Nephron (organoid): Measurements from ENCODE around the gene METTL21C.

Experiments used
- H3K27ac Mint-ChIP-seq, 3 experiments: 2 replicates each; pipeline ENCODE4 v1.8.0; 2020; ENCODE audit warnings: mixed read lengths in 3 of 3, mild to moderate bottlenecking in 2 of 3, moderate library complexity in 1 of 3
- H3K27me3 Mint-ChIP-seq: 2 replicates; pipeline ENCODE4 v1.8.0; 2021; ENCODE audit warnings: low read depth, mild to moderate bottlenecking, moderate library complexity, mixed read lengths
- H3K36me3 Mint-ChIP-seq: 2 replicates; pipeline ENCODE4 v1.8.0; 2020; ENCODE audit warnings: low read depth, mixed read lengths
- H3K4me1 Mint-ChIP-seq: 2 replicates; pipeline ENCODE4 v1.8.0; 2020; ENCODE audit warnings: mixed read lengths
- H3K4me3 Mint-ChIP-seq, 3 experiments: 2 replicates each; pipeline ENCODE4 v1.8.0; 2020; ENCODE audit warnings: mild to moderate bottlenecking in 3 of 3, mixed read lengths in 3 of 3, moderate library complexity in 2 of 3
- H3K9me3 Mint-ChIP-seq: 2 replicates; pipeline ENCODE4 v1.8.0; 2020; ENCODE audit warnings: mixed read lengths
- TF ChIP-seq, protein P1 (sequence below), 3 experiments: fragments of 200-600 bp; sonication (generic); IDR thresholded peaks; one replicate each; pipeline ENCODE4 v1.5.0; 2021; ENCODE audit warnings: antibody characterized with exemption in 3 of 3; ENCODE audit not compliant: unreplicated experiment in 3 of 3

Gene METTL21C

DNA sequence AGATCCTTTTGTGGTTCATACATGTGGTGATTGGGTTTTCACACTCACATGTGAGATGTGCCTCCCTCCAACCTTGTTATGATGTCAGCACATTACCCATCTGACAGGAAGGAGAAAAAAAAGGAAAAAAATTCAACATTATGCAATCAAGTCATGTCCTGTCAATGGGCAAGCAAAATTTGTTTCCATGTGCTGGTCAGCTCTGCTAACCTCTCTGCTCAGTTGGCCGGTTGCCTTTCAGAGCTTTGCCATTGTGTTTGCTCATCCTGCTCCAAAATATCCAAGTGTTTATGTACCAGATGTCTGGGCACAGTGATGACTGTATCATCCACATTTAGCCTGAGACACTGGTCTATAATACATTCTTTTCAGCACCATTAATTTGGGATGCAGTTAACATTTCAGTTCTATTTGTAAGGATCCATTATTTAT is 27.0 kb upstream of the METTL21C start:
- Mint-ChIP-seq H3K4me1 (peaks cover 5% of the 10 kb centered on the region), H3K36me3 (no peaks in the 10 kb centered on the region), H3K27ac (no peak overlapping the region), H3K27me3 (no peaks in the 10 kb centered on the region), H3K9me3 (no peaks in the 10 kb centered on the region), H3K4me3 (no peak overlapping the region)
- TF ChIP-seq, protein P1, sequence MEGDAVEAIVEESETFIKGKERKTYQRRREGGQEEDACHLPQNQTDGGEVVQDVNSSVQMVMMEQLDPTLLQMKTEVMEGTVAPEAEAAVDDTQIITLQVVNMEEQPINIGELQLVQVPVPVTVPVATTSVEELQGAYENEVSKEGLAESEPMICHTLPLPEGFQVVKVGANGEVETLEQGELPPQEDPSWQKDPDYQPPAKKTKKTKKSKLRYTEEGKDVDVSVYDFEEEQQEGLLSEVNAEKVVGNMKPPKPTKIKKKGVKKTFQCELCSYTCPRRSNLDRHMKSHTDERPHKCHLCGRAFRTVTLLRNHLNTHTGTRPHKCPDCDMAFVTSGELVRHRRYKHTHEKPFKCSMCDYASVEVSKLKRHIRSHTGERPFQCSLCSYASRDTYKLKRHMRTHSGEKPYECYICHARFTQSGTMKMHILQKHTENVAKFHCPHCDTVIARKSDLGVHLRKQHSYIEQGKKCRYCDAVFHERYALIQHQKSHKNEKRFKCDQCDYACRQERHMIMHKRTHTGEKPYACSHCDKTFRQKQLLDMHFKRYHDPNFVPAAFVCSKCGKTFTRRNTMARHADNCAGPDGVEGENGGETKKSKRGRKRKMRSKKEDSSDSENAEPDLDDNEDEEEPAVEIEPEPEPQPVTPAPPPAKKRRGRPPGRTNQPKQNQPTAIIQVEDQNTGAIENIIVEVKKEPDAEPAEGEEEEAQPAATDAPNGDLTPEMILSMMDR (IDR thresholded peaks at IDR 0.05; ENCODE audit: unreplicated experiment in 3 of 3) = no peak

- Mint-ChIP-seq H3K9me3 (peaks cover 5% of the 10 kb centered on the region), H3K36me3 (peaks cover 4% of the 10 kb centered on the region)
Measured at GRCh38 chr13:102718746-102719145, 23.9 kb upstream of the METTL21C start.

DNA sequence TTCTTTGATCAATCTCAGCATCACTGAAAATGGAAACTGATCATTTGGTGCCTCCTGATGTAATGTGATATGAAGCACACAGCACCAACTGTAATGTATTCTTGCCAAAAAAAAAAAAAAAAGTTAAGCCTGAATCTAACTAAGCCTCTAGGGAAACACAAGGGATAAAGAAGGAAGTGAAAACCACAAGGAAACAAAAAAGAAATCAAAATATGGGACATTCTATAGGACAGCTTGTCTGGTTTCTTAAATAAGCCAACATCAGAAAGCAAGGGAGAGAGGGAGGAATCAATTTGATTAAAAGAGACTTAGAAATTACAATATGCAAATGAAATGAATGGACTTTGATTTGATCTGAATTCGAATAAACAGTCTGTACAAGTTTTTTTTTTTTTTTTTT is 20.6 kb upstream of the METTL21C start:
- Mint-ChIP-seq H3K4me3 (no peak overlapping the region), H3K9me3 (peaks cover 8% of the 10 kb centered on the region), H3K27me3 (no peaks in the 10 kb centered on the region), H3K36me3 (peaks cover 7% of the 10 kb centered on the region), H3K27ac (no peak overlapping the region), H3K4me1 (peaks cover 5% of the 10 kb centered on the region)
- TF ChIP-seq, protein P1 (IDR thresholded peaks at IDR 0.05; ENCODE audit: unreplicated experiment in 3 of 3) = no peak

More at GRCh38 chr13:102718746-102719145, 23.9 kb upstream of the METTL21C start:
- TF ChIP-seq, protein P1 (IDR thresholded peaks at IDR 0.05; ENCODE audit: unreplicated experiment in 3 of 3) = no peak
- H3K27me3 Mint-ChIP-seq = no peaks in the 10 kb centered on the region
- no peak overlapping the region for H3K27ac Mint-ChIP-seq
- H3K4me3 Mint-ChIP-seq = no peak overlapping the region
- peaks cover 5% of the 10 kb centered on the region for H3K4me1 Mint-ChIP-seq

GRCh38 chr13:102710261-102710679 is 15.4 kb upstream of the METTL21C start:
- TF ChIP-seq, protein P1 (IDR thresholded peaks at IDR 0.05; ENCODE audit: unreplicated experiment in 3 of 3) = no peak
- H3K27me3 Mint-ChIP-seq = no peaks in the 10 kb centered on the region
- peaks cover 4% of the 10 kb centered on the region for H3K36me3 Mint-ChIP-seq
- H3K4me3 Mint-ChIP-seq = no peak overlapping the region
- peaks cover 7% of the 10 kb centered on the region for H3K9me3 Mint-ChIP-seq
- peaks cover 15% of the 10 kb centered on the region for H3K4me1 Mint-ChIP-seq
- no peak overlapping the region for H3K27ac Mint-ChIP-seq

DNA sequence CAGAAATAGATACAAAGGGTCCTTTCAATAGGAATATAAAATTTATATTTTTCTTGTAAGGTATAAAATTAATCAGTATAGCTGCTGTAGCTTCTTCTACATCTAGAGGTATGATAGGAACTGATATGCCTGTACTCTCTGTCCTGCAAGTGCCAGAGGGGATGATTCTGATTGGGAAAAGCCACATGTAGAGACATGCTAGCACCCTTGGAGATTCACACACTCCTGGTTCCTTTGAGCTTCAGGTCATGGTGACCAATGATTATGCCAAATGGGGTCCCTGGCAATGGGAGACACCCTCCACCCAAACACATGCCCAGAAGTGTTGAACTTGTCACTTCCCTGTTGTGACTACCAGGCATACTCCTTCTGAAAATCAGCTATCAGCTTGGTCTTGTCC is 14.7 kb upstream of the METTL21C start:
- Mint-ChIP-seq H3K27me3 (no peaks in the 10 kb centered on the region), H3K27ac (no peak overlapping the region), H3K9me3 (peaks cover 7% of the 10 kb centered on the region), H3K4me3 (no peak overlapping the region), H3K4me1 (peaks cover 20% of the 10 kb centered on the region), H3K36me3 (peaks cover 3% of the 10 kb centered on the region)
- TF ChIP-seq, protein P1 (IDR thresholded peaks at IDR 0.05; ENCODE audit: unreplicated experiment in 3 of 3) = no peak

- Mint-ChIP-seq H3K27ac (peak overlapping the region in 1 of 3 experiments; percentile 18), H3K27me3 (no peaks in the 10 kb centered on the region), H3K4me1 (peaks cover 24% of the 10 kb centered on the region), H3K36me3 (peaks cover 3% of the 10 kb centered on the region), H3K9me3 (peaks cover 7% of the 10 kb centered on the region), H3K4me3 (no peak overlapping the region)
- TF ChIP-seq, protein P1 (IDR thresholded peaks at IDR 0.05; ENCODE audit: unreplicated experiment in 3 of 3) = no peak
Measured at GRCh38 chr13:102708991-102709390, 14.1 kb upstream of the METTL21C start.
